ENCODE results near the gene INAFM2. TPM values are rescaled to one million over a fixed set of nuclear protein-coding genes. Genes with fewer than 3 reads are reported as not detected.

The INAFM2 gene
- total RNA-seq, 1 donor from 2014 or later, result 13.5 TPM

GRCh38 chr15:40329804-40330203 is 6.3 kb downstream of the INAFM2 start:
- no peak for DNase-seq (ENCODE audit: low read depth)

- no peak for DNase-seq (ENCODE audit: low read depth)
Observed at GRCh38 chr15:40330368-40330836, 6.9 kb downstream of the INAFM2 start.

- DNase-seq (ENCODE audit: low read depth), result no peak
Observed at GRCh38 chr15:40331026-40331425, 7.5 kb downstream of the INAFM2 start.

GRCh38 chr15:40331637-40332036 is 8.1 kb downstream of the INAFM2 start:
- no peak for DNase-seq (ENCODE audit: low read depth)

- no peak for DNase-seq (ENCODE audit: low read depth)
Observed at GRCh38 chr15:40332113-40332781, 8.8 kb downstream of the INAFM2 start.

- no peak for DNase-seq (ENCODE audit: low read depth)
Observed at GRCh38 chr15:40333922-40334492, 10.5 kb downstream of the INAFM2 start.

GRCh38 chr15:40334541-40334940 is 11.0 kb downstream of the INAFM2 start:
- DNase-seq (ENCODE audit: low read depth), result no peak

GRCh38 chr15:40334941-40335795 is 11.7 kb downstream of the INAFM2 start:
- DNase-seq (ENCODE audit: low read depth), result no peak

GRCh38 chr15:40335938-40336743 is 12.6 kb downstream of the INAFM2 start:
- no peak for DNase-seq (ENCODE audit: low read depth)

GRCh38 chr15:40336744-40337122 is 13.2 kb downstream of the INAFM2 start:
- DNase-seq (ENCODE audit: low read depth), result no peak

- no peak for DNase-seq (ENCODE audit: low read depth)
Observed at GRCh38 chr15:40337597-40337996, 14.1 kb downstream of the INAFM2 start.

- DNase-seq (ENCODE audit: low read depth), result peak; percentile 33
Observed at GRCh38 chr15:40338041-40338657, 14.7 kb downstream of the INAFM2 start.

GRCh38 chr15:40338921-40339620 is 15.6 kb downstream of the INAFM2 start:
- DNase-seq (ENCODE audit: low read depth), result peak; percentile 85

- no peak for DNase-seq (ENCODE audit: low read depth)
Observed at GRCh38 chr15:40339621-40339945, 16.1 kb downstream of the INAFM2 start.

GRCh38 chr15:40340038-40340739 is 16.7 kb downstream of the INAFM2 start:
- DNase-seq (ENCODE audit: low read depth), result no peak

- peak; percentile 76 for DNase-seq (ENCODE audit: low read depth)
Observed at GRCh38 chr15:40340740-40341400, 17.4 kb downstream of the INAFM2 start, which contains the start of gene CCDC9B. TSS of gene CCDC9B (minus strand) at chr15:40340939. CDS start at chr15:40340819, 120 bp downstream.

- no peak for DNase-seq (ENCODE audit: low read depth)
Observed at GRCh38 chr15:40342416-40343320, 19.2 kb downstream of the INAFM2 start.

- DNase-seq (ENCODE audit: low read depth), result peak; percentile 27
Observed at GRCh38 chr15:40343512-40343911, 20.0 kb downstream of the INAFM2 start.

- DNase-seq (ENCODE audit: low read depth), result no peak
Observed at GRCh38 chr15:40344217-40344616, 20.7 kb downstream of the INAFM2 start.

All from renal cortical epithelial cell (primary cell).